H9 (cell line): Measurements from ENCODE around the gene TMEM134. TPM values are rescaled to one million over a fixed set of nuclear protein-coding genes. Genes with fewer than 3 reads are reported as not detected.

Experiments used
- DNase-seq: peaks from one replicate; pipeline ENCODE4 v3.0.0-alpha.2; 2017
- H2AFZ ChIP-seq: one replicate; pipeline ENCODE4 v1.6.1; 2013; ENCODE audit warnings: mild to moderate bottlenecking, low read length, control low read depth, moderate library complexity
- H2AK5ac ChIP-seq: 2 replicates; pipeline ENCODE4 v1.6.1; 2013; ENCODE audit warnings: low read length, control low read depth, mixed read lengths; ENCODE audit not compliant: insufficient read length
- H2BK120ac ChIP-seq: one replicate; pipeline ENCODE4 v1.6.1; 2013; ENCODE audit warnings: low read depth, mild to moderate bottlenecking, low read length, control low read depth, inconsistent platforms; ENCODE audit not compliant: poor library complexity, severe bottlenecking
- H2BK12ac ChIP-seq: 2 replicates; pipeline ENCODE4 v1.6.1; 2013; ENCODE audit warnings: low read length, control low read depth, mixed read lengths, low read depth; ENCODE audit not compliant: insufficient read length
- H2BK15ac ChIP-seq: 2 replicates; pipeline ENCODE4 v1.6.1; 2013; ENCODE audit warnings: low read depth, low read length, control low read depth
- H2BK20ac ChIP-seq: one replicate; pipeline ENCODE4 v1.6.1; 2013; ENCODE audit warnings: low read depth, mild to moderate bottlenecking, low read length, control low read depth, inconsistent platforms; ENCODE audit not compliant: poor library complexity, severe bottlenecking
- H2BK5ac ChIP-seq: 2 replicates; pipeline ENCODE4 v1.6.1; 2013; ENCODE audit warnings: low read length, control low read depth, mixed read lengths; ENCODE audit not compliant: insufficient read length
- H3K14ac ChIP-seq: 2 replicates; pipeline ENCODE4 v1.6.1; 2013; ENCODE audit warnings: low read length, control low read depth; ENCODE audit not compliant: insufficient read depth
- H3K18ac ChIP-seq: 2 replicates; pipeline ENCODE4 v1.6.1; 2013; ENCODE audit warnings: low read depth, mild to moderate bottlenecking, mixed read lengths, low read length, control low read depth; ENCODE audit not compliant: insufficient read length
- H3K23ac ChIP-seq: 2 replicates; pipeline ENCODE4 v1.6.1; 2013; ENCODE audit warnings: low read length, control low read depth, mixed read lengths, low read depth; ENCODE audit not compliant: insufficient read length
- H3K23me2 ChIP-seq: 2 replicates; pipeline ENCODE4 v1.6.1; 2013; ENCODE audit warnings: low read depth, mild to moderate bottlenecking, mixed read lengths, low read length, control low read depth; ENCODE audit not compliant: insufficient read length, poor library complexity, severe bottlenecking
- H3K27ac ChIP-seq: 2 replicates; pipeline ENCODE4 v1.5.1; 2013; ENCODE audit warnings: low read length, control low read depth, mixed read lengths, low read depth; ENCODE audit not compliant: insufficient read length
- H3K27me3 ChIP-seq: 2 replicates; pipeline ENCODE4 v1.6.1; 2013; ENCODE audit warnings: low read length, control low read depth, inconsistent platforms; ENCODE audit not compliant: insufficient read depth
- H3K4ac ChIP-seq: 2 replicates; pipeline ENCODE4 v1.6.1; 2013; ENCODE audit warnings: low read depth, mild to moderate bottlenecking, control low read depth, inconsistent platforms, low read length, moderate library complexity
- H3K4me1 ChIP-seq: 2 replicates; pipeline ENCODE4 v1.6.1; 2013; ENCODE audit warnings: low read length, control low read depth, inconsistent platforms; ENCODE audit not compliant: insufficient read depth
- H3K4me2 ChIP-seq: 2 replicates; pipeline ENCODE4 v1.6.1; 2013; ENCODE audit warnings: low read length, control low read depth, mixed read lengths; ENCODE audit not compliant: insufficient read length, insufficient read depth
- H3K56ac ChIP-seq: 2 replicates; pipeline ENCODE4 v1.6.1; 2013; ENCODE audit warnings: low read depth, mild to moderate bottlenecking, mixed read lengths, low read length, control low read depth; ENCODE audit not compliant: insufficient read length
- H3K79me1 ChIP-seq: 2 replicates; pipeline ENCODE4 v1.6.1; 2013; ENCODE audit warnings: low read depth, mild to moderate bottlenecking, moderate library complexity, low read length, control low read depth, inconsistent platforms; ENCODE audit not compliant: insufficient read depth, poor library complexity, severe bottlenecking
- H3K79me2 ChIP-seq: 2 replicates; pipeline ENCODE4 v1.6.1; 2013; ENCODE audit warnings: low read length, control low read depth, inconsistent platforms; ENCODE audit not compliant: insufficient read depth
- H3K9ac ChIP-seq: 2 replicates; pipeline ENCODE4 v1.6.1; 2013; ENCODE audit warnings: low read length, control low read depth, mixed read lengths; ENCODE audit not compliant: insufficient read length; ENCODE audit errors: extremely low read depth
- H3K9me3 ChIP-seq: one replicate; pipeline ENCODE4 v1.6.1; 2013; ENCODE audit warnings: low read depth, low read length, inconsistent platforms; ENCODE audit not compliant: control insufficient read depth
- H3T11ph ChIP-seq: one replicate; pipeline ENCODE4 v1.6.1; 2013; ENCODE audit warnings: mild to moderate bottlenecking, low read length, control low read depth, inconsistent platforms
- H4K20me1 ChIP-seq: one replicate; pipeline ENCODE4 v1.6.1; 2013; ENCODE audit not compliant: control insufficient read depth, insufficient read length, insufficient read depth
- H4K5ac ChIP-seq: 2 replicates; pipeline ENCODE4 v1.6.1; 2013; ENCODE audit warnings: low read depth, mild to moderate bottlenecking, mixed read lengths, low read length, control low read depth; ENCODE audit not compliant: insufficient read length
- H4K8ac ChIP-seq: replicated peaks from 2 replicates; pipeline ENCODE4 v1.6.1; 2013; ENCODE audit warnings: low read length, control low read depth, mixed read lengths, low read depth; ENCODE audit not compliant: insufficient read length
- H4K91ac ChIP-seq: 2 replicates; pipeline ENCODE4 v1.6.1; 2013; ENCODE audit warnings: low read depth, mild to moderate bottlenecking, moderate library complexity, mixed read lengths, low read length, control low read depth; ENCODE audit not compliant: insufficient read length
- H3K27ac Mint-ChIP-seq, 3 experiments: 2 replicates in 2 of 3; 3 replicates in 1 of 3; pipeline ENCODE4 v1.8.0; 2020 to 2021; ENCODE audit warnings: mixed read lengths in 3 of 3, mild to moderate bottlenecking in 1 of 3, moderate library complexity in 1 of 3
- H3K27me3 Mint-ChIP-seq: 2 replicates; pipeline ENCODE4 v1.8.0; 2021; ENCODE audit warnings: low read depth, mild to moderate bottlenecking, moderate library complexity, mixed read lengths
- H3K36me3 Mint-ChIP-seq, 3 experiments: 2 replicates in 2 of 3; 3 replicates in 1 of 3; pipeline ENCODE4 v1.8.0; 2020 to 2021; ENCODE audit warnings: low read depth in 3 of 3, mixed read lengths in 3 of 3; ENCODE audit not compliant: insufficient read depth in 1 of 3
- H3K4me1 Mint-ChIP-seq, 2 experiments: 2 replicates each; pipeline ENCODE4 v1.8.0; 2020; ENCODE audit warnings: mixed read lengths in 2 of 2
- H3K4me3 Mint-ChIP-seq, 2 experiments: 2 replicates in 1 of 2; 3 replicates in 1 of 2; pipeline ENCODE4 v1.8.0; 2020 to 2021; ENCODE audit warnings: mild to moderate bottlenecking in 2 of 2, mixed read lengths in 2 of 2, moderate library complexity in 1 of 2
- H3K9me3 Mint-ChIP-seq, 2 experiments: 2 replicates in 1 of 2; 3 replicates in 1 of 2; pipeline ENCODE4 v1.8.0; 2020; ENCODE audit warnings: mild to moderate bottlenecking in 2 of 2, mixed read lengths in 2 of 2, moderate library complexity in 1 of 2
- CTCF ChIP-seq: fragments of 200-600 bp; sonication (generic); conservative IDR thresholded peaks from 3 replicates; pipeline ENCODE4 v1.8.0; 2021; ENCODE audit warnings: antibody characterized with exemption, mild to moderate bottlenecking
- WGBS: extraction: QIAGEN DNeasy Blood & Tissue Kit; methylation state at CpG from one replicate; pipeline ENCODE4 v1.1.7; 2013; ENCODE audit warnings: missing lambda C conversion rate, low lambda C conversion rate, mixed read lengths; ENCODE audit not compliant: insufficient read length; ENCODE audit errors: extremely low coverage; 5-methylcytosine and 5-hydroxymethylcytosine counted together
- total RNA-seq: library from RNA; stranded (reverse); gene quantifications from 2 replicates; pipeline ENCODE4 v1.2.1, GENCODE V29; 2021

Gene TMEM134
- total RNA-seq, 1 experiment from 2014 or later = 53.6 TPM

GRCh38 chr11:67470337-67471002 is 1.4 kb upstream of the TMEM134 start:
- Histone ChIP-seq H2BK120ac (no peak overlapping the region), H3K79me2 (no peaks in the 10 kb centered on the region), H2BK20ac (no peak overlapping the region), H3K79me1 (no peaks in the 10 kb centered on the region), H3K23ac (no peak overlapping the region), H3K14ac (no peak overlapping the region), H2BK15ac (no peak overlapping the region), H3K4me2 (no peak overlapping the region), H4K91ac (no peak overlapping the region), H3K18ac (no peak overlapping the region), H4K5ac (no peak overlapping the region), H3K9me3 (no peaks in the 10 kb centered on the region), H4K8ac (no peak overlapping the region), H3K9ac (no peak overlapping the region), H2AFZ (no peak overlapping the region), H3K27me3 (peaks cover 3% of the 10 kb centered on the region; the same call in 1 of the 2 replicates), H3K27ac (no peak overlapping the region), H2BK5ac (no peak overlapping the region), H3K4ac (no peak overlapping the region), H3K4me1 (no peaks in the 10 kb centered on the region; the same call in 1 of the 2 replicates), H3K56ac (no peak overlapping the region), H2AK5ac (no peak overlapping the region), H3K23me2 (peaks cover 5% of the 10 kb centered on the region), H3T11ph (no peak overlapping the region), H2BK12ac (no peak overlapping the region), H4K20me1 (no peaks in the 10 kb centered on the region)
- Mint-ChIP-seq H3K4me1 (peaks cover 13 to 17% of the 10 kb centered on the region in 2 experiments), H3K4me3 (no peak overlapping the region), H3K27ac (no peak overlapping the region), H3K27me3 (peaks cover 9% of the 10 kb centered on the region), H3K9me3 (no peaks in the 10 kb centered on the region), H3K36me3 (peaks cover 0 to under 1% (median 0%) of the 10 kb centered on the region in 3 experiments; a peak in 2 of 7 replicates)
- TF ChIP-seq CTCF = no peak
- DNase-seq = no peak
- WGBS = no CpG with 5 or more reads among the region's 8 CpGs
